ENCODE measurements around the gene LAMB4. TPM values are rescaled to one million over a fixed set of nuclear protein-coding genes. Genes with fewer than 3 reads are reported as not detected.

Gene LAMB4
- total and polyA plus RNA-seq, 2 experiments from 2014 or later: not detected

DNA sequence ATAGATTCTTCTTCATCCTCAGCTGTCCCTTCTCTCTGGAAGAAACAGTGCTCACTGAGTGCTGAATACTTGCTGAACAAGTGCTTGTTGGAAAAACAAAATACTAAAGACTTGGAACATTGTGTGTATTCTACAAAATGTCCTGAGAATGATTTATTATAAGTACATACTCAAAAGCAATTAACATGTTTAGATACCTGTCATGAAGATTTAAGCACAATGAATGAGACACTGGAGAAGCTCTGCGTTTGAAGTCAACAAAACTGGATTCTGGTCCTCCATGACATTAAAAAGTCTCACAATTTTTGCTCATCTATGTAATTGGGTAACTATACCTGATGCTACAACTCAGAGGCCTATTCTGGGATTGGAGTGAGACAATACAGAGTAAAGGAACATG, 92.4 kb downstream of the LAMB4 start:
- Histone ChIP-seq H3K4me1 (ENCODE audit: insufficient read depth) (peaks cover 12% of the 10 kb centered on the region; the same call in 1 of the 2 replicates), H2AFZ (no peak overlapping the region), H3K79me2 (replicated peaks; ENCODE audit: insufficient read depth) (no peaks in the 10 kb centered on the region), H3K4me3 (no peak overlapping the region), H4K20me1 (replicated peaks; ENCODE audit: insufficient read depth) (no peaks in the 10 kb centered on the region), H3F3A (replicated peaks; ENCODE audit: low read depth) (no peaks in the 10 kb centered on the region), H3K4me2 (no peak overlapping the region), H3K27ac (ENCODE audit: low read depth) (no peak overlapping the region), H3K27me3 (ENCODE audit: insufficient read depth) (no peaks in the 10 kb centered on the region), H3K36me3 (ENCODE audit: insufficient read depth) (no peaks in the 10 kb centered on the region), H3K9me2 (ENCODE audit: insufficient read depth) (no peaks in the 10 kb centered on the region)
- H3K9me3 Mint-ChIP-seq: no peaks in the 10 kb centered on the region
- H3K27me3 Mint-ChIP-seq (ENCODE audit: insufficient read depth, low read depth, poor library complexity): peaks cover 2% of the 10 kb centered on the region
- TF ChIP-seq ZNF114 (CRISPR knock-in tag; IDR thresholded peaks at IDR 0.05) (no peak), REST (IDR thresholded peaks at IDR 0.05; ENCODE audit: unreplicated experiment) (no peak), EZH2phosphoT487 (IDR thresholded peaks at IDR 0.05; ENCODE audit: unreplicated experiment) (no peak)
- H3K27ac Mint-ChIP-seq: no peak overlapping the region
- ATAC-seq (no peak), DNase-seq (ENCODE audit: low spot score) (no peak)
- H3K4me1 Mint-ChIP-seq: peaks cover 18% of the 10 kb centered on the region
- H3K4me3 Mint-ChIP-seq: no peak overlapping the region
- H3K36me3 Mint-ChIP-seq (ENCODE audit: low read depth): no peaks in the 10 kb centered on the region

DNA sequence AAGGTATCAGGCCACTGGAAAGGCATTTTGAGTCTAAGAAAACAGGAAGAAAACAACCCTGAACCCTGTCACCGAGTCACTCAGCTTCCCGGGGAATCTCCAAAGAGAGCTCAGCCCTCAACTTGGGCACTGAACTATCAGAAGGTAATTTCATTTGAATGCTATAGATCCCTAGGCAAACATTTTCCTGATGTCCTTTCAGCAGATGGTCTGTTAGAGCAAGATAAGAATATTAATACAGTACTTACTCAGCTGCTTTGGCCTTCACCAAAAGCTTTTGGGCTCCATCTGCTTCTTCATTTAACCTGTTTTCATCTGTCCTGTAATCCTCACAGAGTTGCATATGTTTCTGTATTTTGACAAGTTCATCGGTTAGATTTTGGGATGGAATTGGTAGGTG, 93.0 kb downstream of the LAMB4 start:
- no peaks in the 10 kb centered on the region for H3K27me3 ChIP-seq (ENCODE audit: insufficient read depth)
- ATAC-seq (no peak), DNase-seq (ENCODE audit: low spot score) (no peak)
- no peaks in the 10 kb centered on the region for H3K36me3 Mint-ChIP-seq (ENCODE audit: low read depth)
- no peak overlapping the region for H3K4me3 ChIP-seq
- H3K79me2 ChIP-seq (replicated peaks; ENCODE audit: insufficient read depth): no peaks in the 10 kb centered on the region
- no peaks in the 10 kb centered on the region for H3K9me3 Mint-ChIP-seq
- H3K36me3 ChIP-seq (ENCODE audit: insufficient read depth): no peaks in the 10 kb centered on the region
- H3K4me1 ChIP-seq (ENCODE audit: insufficient read depth): peaks cover 12% of the 10 kb centered on the region; the same call in 1 of the 2 replicates
- peaks cover 18% of the 10 kb centered on the region for H3K4me1 Mint-ChIP-seq
- peaks cover 2% of the 10 kb centered on the region for H3K27me3 Mint-ChIP-seq (ENCODE audit: insufficient read depth, low read depth, poor library complexity)
- H3K4me2 ChIP-seq: no peak overlapping the region
- no peaks in the 10 kb centered on the region for H4K20me1 ChIP-seq (replicated peaks; ENCODE audit: insufficient read depth)
- no peak overlapping the region for H3K27ac Mint-ChIP-seq
- no peaks in the 10 kb centered on the region for H3K9me2 ChIP-seq (ENCODE audit: insufficient read depth)
- H3K4me3 Mint-ChIP-seq: no peak overlapping the region
- no peak overlapping the region for H2AFZ ChIP-seq
- H3F3A ChIP-seq (replicated peaks; ENCODE audit: low read depth): no peaks in the 10 kb centered on the region
- H3K27ac ChIP-seq (ENCODE audit: low read depth): no peak overlapping the region
- TF ChIP-seq JUNB (IDR thresholded peaks at IDR 0.05; ENCODE audit: unreplicated experiment) (no peak), NANOG (IDR thresholded peaks at IDR 0.05; ENCODE audit: borderline replicate concordance) (no peak), REST (IDR thresholded peaks at IDR 0.05; ENCODE audit: unreplicated experiment) (no peak), STAT1 (IDR thresholded peaks at IDR 0.05; ENCODE audit: unreplicated experiment) (no peak)
- TF ChIP-seq, protein P1, sequence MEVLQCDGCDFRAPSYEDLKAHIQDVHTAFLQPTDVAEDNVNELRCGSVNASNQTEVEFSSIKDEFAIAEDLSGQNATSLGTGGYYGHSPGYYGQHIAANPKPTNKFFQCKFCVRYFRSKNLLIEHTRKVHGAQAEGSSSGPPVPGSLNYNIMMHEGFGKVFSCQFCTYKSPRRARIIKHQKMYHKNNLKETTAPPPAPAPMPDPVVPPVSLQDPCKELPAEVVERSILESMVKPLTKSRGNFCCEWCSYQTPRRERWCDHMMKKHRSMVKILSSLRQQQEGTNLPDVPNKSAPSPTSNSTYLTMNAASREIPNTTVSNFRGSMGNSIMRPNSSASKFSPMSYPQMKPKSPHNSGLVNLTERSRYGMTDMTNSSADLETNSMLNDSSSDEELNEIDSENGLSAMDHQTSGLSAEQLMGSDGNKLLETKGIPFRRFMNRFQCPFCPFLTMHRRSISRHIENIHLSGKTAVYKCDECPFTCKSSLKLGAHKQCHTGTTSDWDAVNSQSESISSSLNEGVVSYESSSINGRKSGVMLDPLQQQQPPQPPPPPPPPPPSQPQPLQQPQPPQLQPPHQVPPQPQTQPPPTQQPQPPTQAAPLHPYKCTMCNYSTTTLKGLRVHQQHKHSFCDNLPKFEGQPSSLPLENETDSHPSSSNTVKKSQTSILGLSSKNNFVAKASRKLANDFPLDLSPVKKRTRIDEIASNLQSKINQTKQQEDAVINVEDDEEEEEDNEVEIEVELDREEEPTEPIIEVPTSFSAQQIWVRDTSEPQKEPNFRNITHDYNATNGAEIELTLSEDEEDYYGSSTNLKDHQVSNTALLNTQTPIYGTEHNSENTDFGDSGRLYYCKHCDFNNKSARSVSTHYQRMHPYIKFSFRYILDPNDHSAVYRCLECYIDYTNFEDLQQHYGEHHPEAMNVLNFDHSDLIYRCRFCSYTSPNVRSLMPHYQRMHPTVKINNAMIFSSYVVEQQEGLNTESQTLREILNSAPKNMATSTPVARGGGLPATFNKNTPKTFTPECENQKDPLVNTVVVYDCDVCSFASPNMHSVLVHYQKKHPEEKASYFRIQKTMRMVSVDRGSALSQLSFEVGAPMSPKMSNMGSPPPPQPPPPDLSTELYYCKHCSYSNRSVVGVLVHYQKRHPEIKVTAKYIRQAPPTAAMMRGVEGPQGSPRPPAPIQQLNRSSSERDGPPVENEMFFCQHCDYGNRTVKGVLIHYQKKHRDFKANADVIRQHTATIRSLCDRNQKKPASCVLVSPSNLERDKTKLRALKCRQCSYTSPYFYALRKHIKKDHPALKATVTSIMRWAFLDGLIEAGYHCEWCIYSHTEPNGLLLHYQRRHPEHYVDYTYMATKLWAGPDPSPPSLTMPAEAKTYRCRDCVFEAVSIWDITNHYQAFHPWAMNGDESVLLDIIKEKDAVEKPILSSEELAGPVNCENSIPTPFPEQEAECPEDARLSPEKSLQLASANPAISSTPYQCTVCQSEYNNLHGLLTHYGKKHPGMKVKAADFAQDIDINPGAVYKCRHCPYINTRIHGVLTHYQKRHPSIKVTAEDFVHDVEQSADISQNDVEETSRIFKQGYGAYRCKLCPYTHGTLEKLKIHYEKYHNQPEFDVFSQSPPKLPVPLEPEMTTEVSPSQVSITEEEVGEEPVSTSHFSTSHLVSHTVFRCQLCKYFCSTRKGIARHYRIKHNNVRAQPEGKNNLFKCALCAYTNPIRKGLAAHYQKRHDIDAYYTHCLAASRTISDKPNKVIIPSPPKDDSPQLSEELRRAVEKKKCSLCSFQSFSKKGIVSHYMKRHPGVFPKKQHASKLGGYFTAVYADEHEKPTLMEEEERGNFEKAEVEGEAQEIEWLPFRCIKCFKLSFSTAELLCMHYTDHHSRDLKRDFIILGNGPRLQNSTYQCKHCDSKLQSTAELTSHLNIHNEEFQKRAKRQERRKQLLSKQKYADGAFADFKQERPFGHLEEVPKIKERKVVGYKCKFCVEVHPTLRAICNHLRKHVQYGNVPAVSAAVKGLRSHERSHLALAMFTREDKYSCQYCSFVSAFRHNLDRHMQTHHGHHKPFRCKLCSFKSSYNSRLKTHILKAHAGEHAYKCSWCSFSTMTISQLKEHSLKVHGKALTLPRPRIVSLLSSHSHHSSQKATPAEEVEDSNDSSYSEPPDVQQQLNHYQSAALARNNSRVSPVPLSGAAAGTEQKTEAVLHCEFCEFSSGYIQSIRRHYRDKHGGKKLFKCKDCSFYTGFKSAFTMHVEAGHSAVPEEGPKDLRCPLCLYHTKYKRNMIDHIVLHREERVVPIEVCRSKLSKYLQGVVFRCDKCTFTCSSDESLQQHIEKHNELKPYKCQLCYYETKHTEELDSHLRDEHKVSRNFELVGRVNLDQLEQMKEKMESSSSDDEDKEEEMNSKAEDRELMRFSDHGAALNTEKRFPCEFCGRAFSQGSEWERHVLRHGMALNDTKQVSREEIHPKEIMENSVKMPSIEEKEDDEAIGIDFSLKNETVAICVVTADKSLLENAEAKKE (CRISPR knock-in tag; IDR thresholded peaks at IDR 0.05): no peak

Data from GM23338 (cell line).